Prostate gland (tissue), 2 donors: ENCODE results near the gene UBR7. TPM values are rescaled to one million over a fixed set of nuclear protein-coding genes. Genes with fewer than 3 reads are reported as not detected.
"Not testable (repeated sequence)": the region's sequence is repeated elsewhere in the genome, so short reads cannot be mapped to it uniquely, and the experiment has no call there.

ENCODE experiments used
- DNase-seq: peaks from one replicate; pipeline ENCODE4 v3.0.0-alpha.2; 2019; ENCODE audit warnings: low spot score
- H3K27ac ChIP-seq, 2 donors: fragments of 200-600 bp; sonication (generic); 2 replicates each; pipeline ENCODE4 v1.5.1; 2017 to 2019
- H3K27me3 ChIP-seq: fragments of 200-600 bp; sonication (generic); replicated peaks from 2 replicates; pipeline ENCODE4 v1.5.1; 2019; ENCODE audit not compliant: insufficient read depth
- H3K36me3 ChIP-seq, 2 donors: fragments of 200-600 bp; sonication (generic); 1 replicate in 1 of 2; 2 replicates in 1 of 2; pipeline versions ENCODE4 v1.5.1 to v1.8.1; 2017 to 2019
- H3K4me1 ChIP-seq: fragments of 200-600 bp; sonication (generic); replicated peaks from 2 replicates; pipeline ENCODE4 v1.5.1; 2019
- H3K4me3 ChIP-seq, 2 donors: fragments of 200-600 bp; sonication (generic); 2 replicates each; pipeline ENCODE4 v1.5.1; 2017 to 2019
- H3K9me3 ChIP-seq: fragments of 200-600 bp; sonication (generic); 2 replicates; pipeline ENCODE4 v1.5.1; 2017
- POLR2A ChIP-seq: fragments of 450-650 bp; IDR thresholded peaks from one replicate; pipeline ENCODE4 v1.6.1; 2016; ENCODE audit warnings: antibody characterized with exemption, mild to moderate bottlenecking
- POLR2AphosphoS5 ChIP-seq: sonication (generic); formaldehyde crosslinking; IDR thresholded peaks from one replicate; pipeline ENCODE4 v1.6.1; 2017; ENCODE audit warnings: antibody characterized with exemption
- WGBS: methylation state at CpG from one replicate; pipeline ENCODE4 v1.1.5; 2018; 5-methylcytosine and 5-hydroxymethylcytosine counted together
- intact Hi-C: fragments of 100-400 bp; cut with DNase I; formaldehyde crosslinking; loops from one replicate; pipeline ENCODE4 v1.14.2; 2022
- total RNA-seq, 2 donors: library from RNA; depleted of rRNA; stranded (reverse); fragments of >200 nt; gene quantifications; one replicate each; pipeline ENCODE4 v1.1.0, GENCODE V29; 2016
- TF ChIP-seq, protein P1 (sequence below), 4 experiments: fragments of 200-600 bp in 2 of 4; fragments of 450-650 bp in 2 of 4; sonication (generic) in 2 of 4; IDR thresholded peaks; 1 replicate in 3 of 4; 2 replicates in 1 of 4; pipeline ENCODE4 v1.5.1; 2016 to 2019; ENCODE audit warnings: antibody characterized with exemption in 4 of 4, mild to moderate bottlenecking in 2 of 4, moderate library complexity in 2 of 4

Gene UBR7, protein sequence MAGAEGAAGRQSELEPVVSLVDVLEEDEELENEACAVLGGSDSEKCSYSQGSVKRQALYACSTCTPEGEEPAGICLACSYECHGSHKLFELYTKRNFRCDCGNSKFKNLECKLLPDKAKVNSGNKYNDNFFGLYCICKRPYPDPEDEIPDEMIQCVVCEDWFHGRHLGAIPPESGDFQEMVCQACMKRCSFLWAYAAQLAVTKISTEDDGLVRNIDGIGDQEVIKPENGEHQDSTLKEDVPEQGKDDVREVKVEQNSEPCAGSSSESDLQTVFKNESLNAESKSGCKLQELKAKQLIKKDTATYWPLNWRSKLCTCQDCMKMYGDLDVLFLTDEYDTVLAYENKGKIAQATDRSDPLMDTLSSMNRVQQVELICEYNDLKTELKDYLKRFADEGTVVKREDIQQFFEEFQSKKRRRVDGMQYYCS
- total RNA-seq = 10 to 100 TPM; 22.4 to 26.2 TPM

DNA sequence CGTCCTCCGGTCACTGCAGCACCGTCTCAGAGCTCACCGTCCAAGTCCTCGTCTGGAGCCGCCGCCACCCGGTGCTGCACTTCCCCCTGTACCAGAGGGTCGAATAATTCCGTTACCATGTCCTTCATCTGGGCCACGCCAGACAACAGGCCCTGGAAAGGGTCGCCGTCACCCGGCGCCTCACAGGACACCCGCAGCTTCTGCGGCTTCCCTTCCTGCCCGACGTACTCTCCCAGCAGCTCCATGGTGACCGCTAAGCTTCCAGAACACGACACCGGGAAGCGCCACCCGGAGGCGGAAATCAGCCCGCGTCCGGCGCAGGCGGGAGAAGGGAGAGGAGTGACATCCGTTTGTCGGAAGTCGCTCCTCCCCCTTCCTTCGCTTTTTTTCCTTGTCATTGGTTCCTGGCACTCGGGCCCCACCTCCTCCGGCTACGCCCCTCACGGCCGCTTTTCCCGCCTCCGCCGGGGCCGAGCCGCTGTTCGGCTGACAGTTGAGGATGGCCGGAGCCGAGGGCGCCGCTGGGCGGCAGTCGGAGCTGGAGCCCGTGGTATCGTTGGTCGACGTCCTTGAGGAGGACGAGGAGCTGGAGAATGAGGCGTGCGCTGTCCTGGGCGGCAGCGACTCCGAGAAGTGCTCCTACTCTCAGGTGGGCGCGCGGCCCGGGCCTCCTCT is at the start of gene UBR7, which contains the start of gene GON7:
Gene UBR7 (plus strand): TSS at position 464 of the 675 bp plus-strand sequence. CDS start 36 bp downstream, at position 500.
Gene GON7 (minus strand): TSS at position 273 of the 675 bp plus-strand sequence. CDS start 28 bp downstream, at position 245.
- peak within 1 kb of the TSS; percentile 69 to 75 for H3K27ac ChIP-seq
- no peaks in the 10 kb centered on the region for H3K36me3 ChIP-seq
- H3K4me1 ChIP-seq = no peaks in the 10 kb centered on the region
- DNase-seq = peak; percentile 96
- no peaks in the 10 kb centered on the region for H3K9me3 ChIP-seq
- H3K27me3 ChIP-seq = no peaks in the 10 kb centered on the region
- intact Hi-C loops = loop anchor here (5.0 kb wide), 1 partner anchor 125 kb away; the partner anchor contains the start of gene BTBD7
- under 1% methylated on average over 62 of the region's 65 CpGs for WGBS
- TF ChIP-seq POLR2A = peak; percentile 56
- peak; percentile 97 for TF ChIP-seq POLR2AphosphoS5
- TF ChIP-seq, protein P1, sequence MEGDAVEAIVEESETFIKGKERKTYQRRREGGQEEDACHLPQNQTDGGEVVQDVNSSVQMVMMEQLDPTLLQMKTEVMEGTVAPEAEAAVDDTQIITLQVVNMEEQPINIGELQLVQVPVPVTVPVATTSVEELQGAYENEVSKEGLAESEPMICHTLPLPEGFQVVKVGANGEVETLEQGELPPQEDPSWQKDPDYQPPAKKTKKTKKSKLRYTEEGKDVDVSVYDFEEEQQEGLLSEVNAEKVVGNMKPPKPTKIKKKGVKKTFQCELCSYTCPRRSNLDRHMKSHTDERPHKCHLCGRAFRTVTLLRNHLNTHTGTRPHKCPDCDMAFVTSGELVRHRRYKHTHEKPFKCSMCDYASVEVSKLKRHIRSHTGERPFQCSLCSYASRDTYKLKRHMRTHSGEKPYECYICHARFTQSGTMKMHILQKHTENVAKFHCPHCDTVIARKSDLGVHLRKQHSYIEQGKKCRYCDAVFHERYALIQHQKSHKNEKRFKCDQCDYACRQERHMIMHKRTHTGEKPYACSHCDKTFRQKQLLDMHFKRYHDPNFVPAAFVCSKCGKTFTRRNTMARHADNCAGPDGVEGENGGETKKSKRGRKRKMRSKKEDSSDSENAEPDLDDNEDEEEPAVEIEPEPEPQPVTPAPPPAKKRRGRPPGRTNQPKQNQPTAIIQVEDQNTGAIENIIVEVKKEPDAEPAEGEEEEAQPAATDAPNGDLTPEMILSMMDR (IDR thresholded peaks at IDR 0.05) = peak in 3 of 4 experiments; percentile 25 to 51 (median 48)
- peak within 1 kb of the TSS; percentile 69 to 70 for H3K4me3 ChIP-seq

DNA sequence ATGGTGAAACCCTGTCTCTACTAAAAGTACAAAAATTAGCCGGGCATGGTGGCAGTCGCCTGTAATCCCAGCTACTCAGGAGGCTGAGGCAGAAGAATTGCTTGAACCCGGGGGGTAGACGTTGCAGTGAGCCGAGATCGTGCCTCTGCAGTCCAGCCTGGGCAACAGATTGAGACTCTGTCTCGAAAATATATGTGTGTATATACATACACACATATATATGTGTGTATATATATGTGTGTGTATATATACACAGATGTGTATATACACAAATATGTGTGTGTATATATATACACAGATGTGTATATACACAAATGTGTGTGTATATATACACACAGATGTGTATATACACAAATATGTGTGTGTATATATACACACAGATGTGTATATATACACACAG is 48.7 kb upstream of the UBR7 start:
- H3K4me3 ChIP-seq, H3K27ac ChIP-seq, intact Hi-C loops, H3K4me1 ChIP-seq, H3K27me3 ChIP-seq, H3K9me3 ChIP-seq, DNase-seq, H3K36me3 ChIP-seq: not testable (repeated sequence)
- WGBS = 96% methylated on average over 7 of the region's 7 CpGs

DNA sequence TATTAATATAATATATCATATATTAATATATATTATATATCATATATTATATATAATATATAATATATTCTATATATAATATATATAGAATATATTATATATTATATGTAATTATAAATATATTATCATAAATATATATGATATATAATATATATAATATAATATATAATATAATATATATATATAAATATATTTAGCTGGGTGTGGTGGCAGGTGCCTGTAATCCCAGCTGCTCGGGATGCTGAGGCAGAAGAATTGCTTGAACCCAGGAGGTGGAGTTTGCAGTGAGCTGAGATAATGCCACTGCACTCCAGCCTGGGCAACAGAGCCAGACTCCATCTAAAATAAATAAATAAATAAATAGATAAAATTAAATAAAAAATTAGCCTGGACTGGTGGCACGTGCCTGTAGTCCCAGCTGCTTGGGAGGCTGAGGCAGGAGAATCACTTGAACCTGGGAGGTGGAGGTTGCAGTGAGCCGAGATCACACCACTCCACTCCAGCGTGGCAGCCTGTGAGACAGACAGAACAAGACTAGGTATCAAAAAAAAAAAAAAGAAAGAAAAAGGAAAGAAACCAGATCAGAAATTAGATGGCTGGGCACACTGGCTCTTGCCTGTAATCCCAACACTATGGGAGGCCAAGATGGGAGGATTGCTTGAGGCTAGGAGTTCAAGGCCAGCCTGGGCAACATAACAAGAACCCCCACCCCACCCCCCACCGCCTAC is 47.3 kb upstream of the UBR7 start:
- H3K4me3 ChIP-seq, H3K27ac ChIP-seq, H3K36me3 ChIP-seq, H3K27me3 ChIP-seq, H3K9me3 ChIP-seq, H3K4me1 ChIP-seq, DNase-seq, intact Hi-C loops: not testable (repeated sequence)
- 55% methylated on average over 5 of the region's 5 CpGs for WGBS

DNA sequence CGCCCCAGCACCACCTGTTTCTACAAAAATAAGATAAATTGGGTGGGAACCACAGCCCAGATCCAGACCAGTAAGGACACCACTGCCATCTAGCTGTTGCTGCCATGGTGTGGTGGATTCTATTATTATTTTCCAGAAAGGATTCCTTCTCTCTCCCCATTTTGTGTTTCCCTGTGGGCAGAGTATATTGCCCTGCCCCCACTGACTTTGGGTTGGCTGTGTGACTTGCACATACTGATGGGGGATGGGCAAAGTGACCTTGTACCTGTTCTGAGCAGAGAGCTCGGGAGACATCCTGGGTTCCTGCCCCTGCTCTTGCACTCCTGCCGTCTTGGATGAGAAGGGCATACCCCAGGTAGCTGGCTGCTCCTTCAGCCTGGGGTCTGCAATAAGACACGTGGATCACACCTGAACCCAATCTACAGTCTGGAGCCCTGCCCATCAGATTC is 46.7 kb upstream of the UBR7 start:
- Histone ChIP-seq H3K36me3 (no peaks in the 10 kb centered on the region), H3K27me3 (no peaks in the 10 kb centered on the region), H3K9me3 (no peaks in the 10 kb centered on the region), H3K4me3 (no peak overlapping the region), H3K4me1 (no peaks in the 10 kb centered on the region), H3K27ac (no peak overlapping the region)
- WGBS = 24% methylated on average over 4 of the region's 4 CpGs
- no peak for TF ChIP-seq POLR2AphosphoS5
- TF ChIP-seq POLR2A = no peak
- TF ChIP-seq, protein P1 (IDR thresholded peaks at IDR 0.05) = no peak
- no peak for DNase-seq
- intact Hi-C loops = no loop called here

DNA sequence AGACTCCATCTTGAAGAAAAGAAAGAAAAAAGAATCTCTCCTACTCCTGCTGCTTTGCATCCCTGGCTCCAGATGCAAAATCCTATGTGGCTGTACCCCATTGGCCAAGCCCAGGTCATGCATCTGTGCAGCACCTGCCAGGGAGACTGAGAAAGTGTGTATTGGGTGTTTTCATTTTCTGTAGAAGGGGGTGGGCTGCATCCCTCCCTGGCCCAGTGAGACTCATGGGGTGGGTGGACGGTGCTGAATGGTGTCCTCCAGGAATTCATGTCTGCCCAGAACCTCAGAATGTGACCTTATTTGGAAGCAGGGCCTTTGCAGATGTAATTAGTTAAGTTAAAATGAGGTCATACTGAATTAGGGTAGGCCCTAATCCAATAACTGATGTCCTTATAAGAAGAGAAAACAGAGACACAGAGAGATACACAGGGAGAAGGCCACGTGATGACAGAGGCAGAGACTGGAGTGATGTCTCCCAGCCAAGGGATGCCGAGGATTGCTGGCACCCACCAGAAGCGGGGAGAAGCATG is 45.6 kb upstream of the UBR7 start:
- H3K9me3 ChIP-seq = no peaks in the 10 kb centered on the region
- TF ChIP-seq POLR2AphosphoS5 (no peak), POLR2A (no peak)
- TF ChIP-seq, protein P1 (IDR thresholded peaks at IDR 0.05) = no peak
- no peak overlapping the region for H3K27ac ChIP-seq
- no peaks in the 10 kb centered on the region for H3K27me3 ChIP-seq
- intact Hi-C loops = no loop called here
- H3K36me3 ChIP-seq = no peaks in the 10 kb centered on the region
- H3K4me1 ChIP-seq = no peaks in the 10 kb centered on the region
- no peak for DNase-seq
- no peak overlapping the region for H3K4me3 ChIP-seq
- 71% methylated on average over 4 of the region's 4 CpGs for WGBS
